Natural killer cell (primary cell): ENCODE data around the gene PDE4D. TPM values are rescaled to one million over a fixed set of nuclear protein-coding genes. Genes with fewer than 3 reads are reported as not detected.

ENCODE experiments used
- ATAC-seq, 3 donors: fragments of 150-1000 bp in 2 of 3; fragments of 200-7000 bp in 1 of 3; cut with Tn5 transposase; 1 replicate in 1 of 3; 2 replicates in 2 of 3; pipeline ENCODE4 v1.10.0; 2021; ENCODE audit warnings: mild to moderate bottlenecking in 2 of 3, moderate library complexity in 2 of 3
- DNase-seq, 2 donors: peaks; one replicate each; pipeline versions ENCODE4 v3.0.0 to v3.0.0-alpha.2; 2013 to 2021; ENCODE audit warnings: mixed read lengths in 1 of 2
- H3K27ac ChIP-seq: one replicate; pipeline ENCODE4 v1.5.1; 2013; ENCODE audit warnings: mild to moderate bottlenecking, low read length
- H3K27me3 ChIP-seq: one replicate; pipeline ENCODE4 v1.6.1; 2013; ENCODE audit warnings: low read length; ENCODE audit not compliant: control insufficient read depth, insufficient read depth
- H3K36me3 ChIP-seq: one replicate; pipeline ENCODE4 v1.6.1; 2013; ENCODE audit warnings: low read length; ENCODE audit not compliant: control insufficient read depth, insufficient read depth
- H3K4me1 ChIP-seq: one replicate; pipeline ENCODE4 v1.6.1; 2013; ENCODE audit warnings: low read length; ENCODE audit not compliant: control insufficient read depth, insufficient read depth
- H3K4me3 ChIP-seq: one replicate; pipeline ENCODE4 v1.5.1; 2013; ENCODE audit warnings: low read length
- H3K9me3 ChIP-seq: one replicate; pipeline ENCODE4 v1.6.1; 2013; ENCODE audit warnings: low read length; ENCODE audit not compliant: control insufficient read depth, insufficient read depth
- H3K27ac Mint-ChIP-seq, 2 donors: one replicate each; pipeline ENCODE4 v1.8.0; 2022; ENCODE audit warnings: mild to moderate bottlenecking in 2 of 2, mixed read lengths in 2 of 2, moderate library complexity in 1 of 2
- H3K27me3 Mint-ChIP-seq, 2 donors: one replicate each; pipeline ENCODE4 v1.8.0; 2022; ENCODE audit warnings: low read depth in 2 of 2, mixed read lengths in 2 of 2
- H3K36me3 Mint-ChIP-seq: one replicate; pipeline ENCODE4 v1.8.0; 2022; ENCODE audit warnings: mixed read lengths
- H3K4me1 Mint-ChIP-seq, 2 donors: one replicate each; pipeline ENCODE4 v1.8.0; 2022; ENCODE audit warnings: mixed read lengths in 2 of 2
- H3K4me3 Mint-ChIP-seq: one replicate; pipeline ENCODE4 v1.8.0; 2022; ENCODE audit warnings: mild to moderate bottlenecking, moderate library complexity, mixed read lengths
- H3K9me3 Mint-ChIP-seq, 2 donors: one replicate each; pipeline ENCODE4 v1.8.0; 2022; ENCODE audit warnings: mixed read lengths in 2 of 2
- WGBS: methylation state at CpG from one replicate; pipeline ENCODE4 v1.1.7; 2013; ENCODE audit warnings: missing lambda C conversion rate; ENCODE audit not compliant: insufficient coverage; 5-methylcytosine and 5-hydroxymethylcytosine counted together
- intact Hi-C: fragments of 100-400 bp; cut with micrococcal nuclease; formaldehyde crosslinking; loops from one replicate; pipeline ENCODE4 v1.14.2; 2022
- total RNA-seq, 4 donors: library from RNA; stranded (reverse); fragments of 120-200 nt in 1 of 4; gene quantifications; one replicate each; pipeline versions ENCODE4 v1.2.3 to v1.2.4, GENCODE V29; 2013 to 2022
- TF ChIP-seq, protein P1 (sequence below): fragments of 200-600 bp; IDR thresholded peaks from one replicate; pipeline ENCODE4 v1.8.0; 2022; ENCODE audit warnings: antibody characterized with exemption

The PDE4D gene
- total RNA-seq, 3 donors from 2014 or later (not counting 1 experiment from before 2014, with no cell fraction given): 109 to 170 (median 116) TPM

DNA sequence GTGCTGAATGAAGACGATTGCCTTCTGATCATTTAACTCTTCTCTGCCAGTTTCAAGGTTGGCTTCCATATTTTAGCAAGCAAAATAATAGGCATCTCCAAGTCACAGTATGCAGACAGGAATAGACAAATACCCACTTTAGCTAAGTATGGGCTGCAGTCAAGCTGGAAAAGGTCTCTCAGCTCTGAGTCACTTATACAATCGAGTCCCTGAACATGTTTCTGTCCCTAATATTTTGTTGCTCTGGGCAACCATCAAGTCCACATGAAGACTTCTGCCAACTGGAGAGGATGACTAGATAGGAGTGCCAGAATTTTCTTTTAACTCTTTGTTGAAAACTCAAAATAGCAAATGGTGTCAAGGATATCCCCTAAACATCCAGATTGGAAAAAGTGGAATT, 735.4 kb downstream of the PDE4D start:
- Histone ChIP-seq H3K9me3 (no peaks in the 10 kb centered on the region), H3K4me1 (no peaks in the 10 kb centered on the region), H3K36me3 (no peaks in the 10 kb centered on the region), H3K27ac (no peak overlapping the region), H3K27me3 (no peaks in the 10 kb centered on the region), H3K4me3 (no peak overlapping the region)
- intact Hi-C loops: no loop called here
- Mint-ChIP-seq H3K27me3 (no peaks in the 10 kb centered on the region), H3K27ac (no peak overlapping the region), H3K4me1 (no peaks in the 10 kb centered on the region), H3K36me3 (no peaks in the 10 kb centered on the region), H3K9me3 (no peaks in the 10 kb centered on the region), H3K4me3 (no peak overlapping the region)
- 85% methylated on average over 2 of the region's 2 CpGs for WGBS
- TF ChIP-seq, protein P1, sequence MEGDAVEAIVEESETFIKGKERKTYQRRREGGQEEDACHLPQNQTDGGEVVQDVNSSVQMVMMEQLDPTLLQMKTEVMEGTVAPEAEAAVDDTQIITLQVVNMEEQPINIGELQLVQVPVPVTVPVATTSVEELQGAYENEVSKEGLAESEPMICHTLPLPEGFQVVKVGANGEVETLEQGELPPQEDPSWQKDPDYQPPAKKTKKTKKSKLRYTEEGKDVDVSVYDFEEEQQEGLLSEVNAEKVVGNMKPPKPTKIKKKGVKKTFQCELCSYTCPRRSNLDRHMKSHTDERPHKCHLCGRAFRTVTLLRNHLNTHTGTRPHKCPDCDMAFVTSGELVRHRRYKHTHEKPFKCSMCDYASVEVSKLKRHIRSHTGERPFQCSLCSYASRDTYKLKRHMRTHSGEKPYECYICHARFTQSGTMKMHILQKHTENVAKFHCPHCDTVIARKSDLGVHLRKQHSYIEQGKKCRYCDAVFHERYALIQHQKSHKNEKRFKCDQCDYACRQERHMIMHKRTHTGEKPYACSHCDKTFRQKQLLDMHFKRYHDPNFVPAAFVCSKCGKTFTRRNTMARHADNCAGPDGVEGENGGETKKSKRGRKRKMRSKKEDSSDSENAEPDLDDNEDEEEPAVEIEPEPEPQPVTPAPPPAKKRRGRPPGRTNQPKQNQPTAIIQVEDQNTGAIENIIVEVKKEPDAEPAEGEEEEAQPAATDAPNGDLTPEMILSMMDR: no peak
- DNase-seq (no peak), ATAC-seq (no peak)

DNA sequence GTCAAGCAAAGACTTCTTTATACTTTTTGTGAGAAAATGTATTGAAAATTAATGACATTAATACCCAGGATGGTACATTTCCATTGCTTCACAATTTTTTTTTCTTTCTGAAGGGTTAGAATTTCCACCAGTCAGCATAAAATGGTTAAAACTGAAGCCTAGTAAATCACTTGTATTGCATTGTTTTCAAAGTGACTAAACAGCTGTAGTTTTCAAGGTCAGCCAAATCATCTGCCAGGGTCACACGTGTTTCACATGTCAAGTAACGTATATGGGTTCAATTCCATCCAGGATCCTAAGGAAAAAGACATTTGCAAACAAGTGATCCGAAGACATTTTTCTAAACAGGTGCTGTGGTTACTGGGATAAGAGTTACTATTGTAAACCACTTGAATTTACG, 736.5 kb downstream of the PDE4D start:
- TF ChIP-seq, protein P1: no peak
- H3K4me1 ChIP-seq: no peaks in the 10 kb centered on the region
- WGBS: 98% methylated on average over 3 of the region's 4 CpGs
- Mint-ChIP-seq H3K4me1 (peaks cover 7 to 8% of the 10 kb centered on the region in 2 donors), H3K9me3 (no peaks in the 10 kb centered on the region), H3K36me3 (no peaks in the 10 kb centered on the region), H3K27ac (no peak overlapping the region), H3K27me3 (no peaks in the 10 kb centered on the region), H3K4me3 (no peak overlapping the region)
- ATAC-seq: no peak
- H3K27ac ChIP-seq: no peak overlapping the region
- DNase-seq: no peak
- no peak overlapping the region for H3K4me3 ChIP-seq
- intact Hi-C loops: no loop called here
- no peaks in the 10 kb centered on the region for H3K27me3 ChIP-seq
- no peaks in the 10 kb centered on the region for H3K9me3 ChIP-seq
- no peaks in the 10 kb centered on the region for H3K36me3 ChIP-seq

DNA sequence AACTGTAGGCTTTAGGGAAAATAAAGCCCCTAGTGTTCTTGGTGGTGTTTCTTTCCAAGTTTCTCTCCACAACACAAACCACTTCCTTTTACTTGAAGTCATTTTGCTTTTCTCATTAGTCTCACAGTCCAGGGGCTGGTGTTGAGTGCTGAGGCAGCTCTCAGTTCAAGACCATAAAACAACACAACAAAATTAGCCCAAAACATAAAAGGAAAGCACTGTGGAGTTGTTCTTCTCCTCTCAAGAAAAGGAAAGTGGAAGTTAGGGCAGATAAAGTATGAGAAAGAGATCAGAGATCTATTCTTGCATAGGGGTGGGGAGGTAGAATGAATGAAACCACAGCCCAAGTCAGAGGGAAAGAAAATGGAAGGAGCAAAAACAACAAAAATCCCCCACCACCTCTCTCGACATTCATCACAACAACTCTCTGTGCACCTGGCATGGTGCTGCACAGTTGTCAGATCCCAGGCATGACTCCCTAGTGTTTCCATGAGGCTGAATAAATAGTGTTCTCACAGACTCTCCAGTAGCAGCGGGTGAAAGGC, 740.8 kb downstream of the PDE4D start:
- no peak overlapping the region for H3K4me3 ChIP-seq
- no peaks in the 10 kb centered on the region for H3K4me1 ChIP-seq
- intact Hi-C loops: no loop called here
- H3K4me1 Mint-ChIP-seq: peaks cover 7 to 15% of the 10 kb centered on the region in 2 donors
- no peaks in the 10 kb centered on the region for H3K9me3 ChIP-seq
- H3K27ac Mint-ChIP-seq: peak overlapping the region; percentile 15 to 48
- peak overlapping the region; percentile 8 for H3K4me3 Mint-ChIP-seq
- H3K27me3 Mint-ChIP-seq: no peaks in the 10 kb centered on the region
- TF ChIP-seq, protein P1: no peak
- no peaks in the 10 kb centered on the region for H3K36me3 ChIP-seq
- H3K27ac ChIP-seq: no peak overlapping the region
- DNase-seq (peak in 1 of 2 donors; percentile 41), ATAC-seq (peak in 2 of 3 donors; percentile 34 to 45)
- H3K27me3 ChIP-seq: no peaks in the 10 kb centered on the region
- no peaks in the 10 kb centered on the region for H3K36me3 Mint-ChIP-seq
- H3K9me3 Mint-ChIP-seq: no peaks in the 10 kb centered on the region
- 61% methylated on average over 2 of the region's 2 CpGs for WGBS
